A673 (cell line): ENCODE results near the gene ZFYVE21.

Source experiments
- EZH2 ChIP-seq: fragments of 200-600 bp; sonication (generic); IDR thresholded peaks from 2 replicates; pipeline ENCODE4 v1.6.1; 2017; ENCODE audit warnings: borderline replicate concordance, low read depth, mild to moderate bottlenecking, mixed read lengths, antibody characterized with exemption, low read length; ENCODE audit not compliant: poor library complexity, severe bottlenecking
- TF ChIP-seq, protein P1 (sequence below): fragments of 300-800, 200-600 bp; sonication (generic); conservative IDR thresholded peaks from 2 replicates; pipeline ENCODE4 v1.5.1; 2017; ENCODE audit warnings: low read depth, mild to moderate bottlenecking, antibody characterized with exemption, low read length, moderate library complexity, mixed read lengths

DNA sequence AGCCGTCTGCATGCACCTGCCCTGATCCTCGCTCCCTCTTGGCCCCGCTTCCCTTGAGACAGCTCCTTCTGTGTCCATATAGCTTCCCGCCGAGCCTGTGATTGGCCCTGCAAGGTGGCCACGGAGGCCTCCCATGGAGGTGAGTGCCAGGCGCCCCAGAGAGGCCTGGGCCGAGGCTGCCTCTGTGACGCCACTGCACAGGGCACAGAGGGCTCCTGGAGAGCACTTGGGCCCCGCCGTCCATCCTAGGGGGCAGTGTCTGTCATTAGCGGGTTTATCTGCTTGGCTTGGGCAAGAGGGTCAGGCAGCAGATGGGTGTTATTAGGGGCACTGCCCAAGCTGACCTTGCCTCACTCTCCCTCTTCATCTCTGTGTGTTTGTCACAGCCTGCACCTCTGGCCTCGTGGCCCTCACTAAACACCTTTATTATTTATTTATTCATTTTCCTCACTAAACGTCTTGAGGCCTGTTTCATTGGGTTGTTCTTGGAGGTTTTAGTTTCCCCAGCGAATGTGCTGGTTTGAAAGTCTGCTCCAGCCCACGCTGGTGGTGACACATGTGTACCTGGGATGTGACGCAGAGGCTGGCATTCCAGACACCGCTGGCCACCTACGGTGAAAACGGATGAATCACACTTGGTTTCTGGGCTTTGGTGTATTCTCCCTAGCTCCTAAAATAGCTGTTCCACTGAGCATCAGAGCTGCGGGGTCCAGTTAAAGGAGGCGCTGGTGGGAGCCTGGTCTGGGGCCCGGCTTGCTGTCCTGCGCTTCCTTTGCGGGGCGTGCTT is 5.9 kb downstream of the ZFYVE21 start:
- TF ChIP-seq, protein P1, sequence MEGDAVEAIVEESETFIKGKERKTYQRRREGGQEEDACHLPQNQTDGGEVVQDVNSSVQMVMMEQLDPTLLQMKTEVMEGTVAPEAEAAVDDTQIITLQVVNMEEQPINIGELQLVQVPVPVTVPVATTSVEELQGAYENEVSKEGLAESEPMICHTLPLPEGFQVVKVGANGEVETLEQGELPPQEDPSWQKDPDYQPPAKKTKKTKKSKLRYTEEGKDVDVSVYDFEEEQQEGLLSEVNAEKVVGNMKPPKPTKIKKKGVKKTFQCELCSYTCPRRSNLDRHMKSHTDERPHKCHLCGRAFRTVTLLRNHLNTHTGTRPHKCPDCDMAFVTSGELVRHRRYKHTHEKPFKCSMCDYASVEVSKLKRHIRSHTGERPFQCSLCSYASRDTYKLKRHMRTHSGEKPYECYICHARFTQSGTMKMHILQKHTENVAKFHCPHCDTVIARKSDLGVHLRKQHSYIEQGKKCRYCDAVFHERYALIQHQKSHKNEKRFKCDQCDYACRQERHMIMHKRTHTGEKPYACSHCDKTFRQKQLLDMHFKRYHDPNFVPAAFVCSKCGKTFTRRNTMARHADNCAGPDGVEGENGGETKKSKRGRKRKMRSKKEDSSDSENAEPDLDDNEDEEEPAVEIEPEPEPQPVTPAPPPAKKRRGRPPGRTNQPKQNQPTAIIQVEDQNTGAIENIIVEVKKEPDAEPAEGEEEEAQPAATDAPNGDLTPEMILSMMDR = no peak
- TF ChIP-seq EZH2 = no peak
